GM11168 (cell line): ENCODE measurements around the gene EPHA2.
"Not testable (repeated sequence)": the region's sequence is repeated elsewhere in the genome, so short reads cannot be mapped to it uniquely, and the experiment has no call there.

Experiments used
- in situ Hi-C: fragments of 300-500 bp; cut with MboI; formaldehyde crosslinking; loops from one replicate; pipeline ENCODE4 v1.12.0; 2022; ENCODE audit warnings: low sequenced_read_pairs; ENCODE audit not compliant: unreplicated experiment

The EPHA2 gene

DNA sequence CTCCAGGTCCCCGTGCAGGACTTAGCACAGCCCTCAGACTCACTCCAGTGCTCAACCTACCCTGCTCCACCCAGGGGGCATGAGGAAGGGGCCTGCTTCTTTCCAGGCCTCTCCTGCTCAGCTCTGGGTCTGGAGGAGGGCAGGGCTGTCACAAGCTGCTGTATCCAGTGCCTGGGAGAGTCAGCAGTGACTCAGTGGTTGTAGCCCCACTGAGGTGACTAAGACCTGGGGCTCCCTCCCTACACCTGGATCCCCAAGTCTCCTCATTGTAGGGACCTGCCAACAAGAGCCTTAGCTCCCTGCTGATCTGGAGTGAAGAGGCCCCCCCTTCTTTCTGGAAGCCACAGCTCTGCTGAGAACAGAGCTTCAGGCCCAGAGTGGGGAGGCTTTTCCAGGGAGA, 46.3 kb downstream of the EPHA2 start:
- in situ Hi-C loops: no loop called here

DNA sequence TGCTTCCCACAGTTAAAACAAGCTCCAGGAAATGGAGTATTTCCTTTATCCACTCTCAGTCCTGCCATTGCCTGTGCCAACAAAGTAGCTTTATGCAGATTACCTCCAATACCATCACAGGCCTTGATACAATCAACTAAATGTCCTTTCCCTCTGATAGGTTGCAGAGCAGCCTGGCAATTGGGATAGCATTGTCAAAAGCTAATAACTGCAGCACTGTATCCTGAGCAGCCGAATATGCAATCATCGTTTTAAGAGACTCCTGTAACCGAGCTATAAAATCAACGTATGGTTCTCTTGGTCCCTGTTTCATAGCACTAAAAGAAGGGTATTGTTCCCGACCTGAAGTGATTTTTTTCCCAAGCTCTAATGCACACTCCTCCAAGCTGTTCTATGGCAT, 48.8 kb downstream of the EPHA2 start:
- in situ Hi-C loops: not testable (repeated sequence)

DNA sequence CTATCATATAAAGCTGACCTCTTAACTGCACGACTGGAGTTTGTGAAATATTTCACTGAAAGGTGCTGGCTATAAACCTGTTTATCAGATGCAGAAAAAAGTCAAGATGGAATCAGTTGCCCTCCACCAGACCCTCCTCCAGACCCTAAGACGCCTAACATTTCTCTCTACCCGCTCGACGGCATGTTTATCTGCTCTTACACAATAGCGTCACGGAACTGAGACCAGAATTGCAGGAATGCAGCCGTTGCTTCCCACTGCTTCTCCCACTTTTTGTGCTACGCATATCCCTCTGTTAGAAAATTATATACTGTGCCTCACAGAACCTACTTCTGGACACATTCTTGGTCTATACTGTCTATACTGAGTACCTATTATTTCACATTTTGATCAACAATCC, 54.2 kb downstream of the EPHA2 start:
- in situ Hi-C loops: no loop called here

DNA sequence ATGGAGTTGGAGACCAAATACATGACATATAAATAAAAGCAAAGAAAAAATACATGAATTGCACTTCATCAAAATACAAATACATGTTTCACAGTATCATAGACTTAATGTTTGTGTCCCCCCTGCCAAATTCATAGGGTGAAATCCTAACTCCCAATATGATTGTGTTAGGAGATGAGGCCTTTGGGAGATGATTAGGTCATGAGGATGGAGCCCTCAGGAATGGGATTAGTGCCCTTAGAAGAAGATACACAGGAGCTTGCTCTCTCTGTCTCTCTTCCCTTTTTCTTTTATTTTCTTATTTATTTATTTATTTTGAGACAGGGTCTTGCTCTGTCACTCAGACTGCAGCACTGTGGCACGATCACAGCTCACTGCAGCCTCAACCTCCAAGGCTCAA, 56.5 kb downstream of the EPHA2 start:
- in situ Hi-C loops: loop anchor here (25.0 kb wide), 1 partner anchor 263 kb away; the partner anchor contains the start of genes FBXO42 and SZRD1

DNA sequence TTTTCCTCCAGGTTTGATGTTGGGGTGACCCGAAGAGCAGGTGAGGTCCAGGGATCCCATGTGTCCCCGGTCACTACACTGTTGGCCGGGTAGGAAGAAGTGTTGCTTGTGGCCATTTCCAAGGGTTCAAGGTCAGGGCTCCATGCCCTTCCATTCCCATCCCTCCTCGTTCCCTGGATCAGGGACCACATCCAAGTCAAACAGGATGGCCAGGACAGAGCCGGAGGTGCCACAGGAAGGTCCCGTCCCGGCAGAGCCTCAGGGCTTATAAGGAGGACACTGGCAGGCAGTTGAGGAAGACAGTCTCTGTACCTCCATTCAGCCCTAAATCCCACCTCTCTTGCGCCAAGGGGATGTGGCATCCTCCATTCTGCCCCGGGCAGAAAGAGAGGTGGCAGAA, 60.4 kb downstream of the EPHA2 start:
- in situ Hi-C loops: loop anchor here (25.0 kb wide), 1 partner anchor 267 kb away; the partner anchor contains the start of genes FBXO42 and SZRD1

DNA sequence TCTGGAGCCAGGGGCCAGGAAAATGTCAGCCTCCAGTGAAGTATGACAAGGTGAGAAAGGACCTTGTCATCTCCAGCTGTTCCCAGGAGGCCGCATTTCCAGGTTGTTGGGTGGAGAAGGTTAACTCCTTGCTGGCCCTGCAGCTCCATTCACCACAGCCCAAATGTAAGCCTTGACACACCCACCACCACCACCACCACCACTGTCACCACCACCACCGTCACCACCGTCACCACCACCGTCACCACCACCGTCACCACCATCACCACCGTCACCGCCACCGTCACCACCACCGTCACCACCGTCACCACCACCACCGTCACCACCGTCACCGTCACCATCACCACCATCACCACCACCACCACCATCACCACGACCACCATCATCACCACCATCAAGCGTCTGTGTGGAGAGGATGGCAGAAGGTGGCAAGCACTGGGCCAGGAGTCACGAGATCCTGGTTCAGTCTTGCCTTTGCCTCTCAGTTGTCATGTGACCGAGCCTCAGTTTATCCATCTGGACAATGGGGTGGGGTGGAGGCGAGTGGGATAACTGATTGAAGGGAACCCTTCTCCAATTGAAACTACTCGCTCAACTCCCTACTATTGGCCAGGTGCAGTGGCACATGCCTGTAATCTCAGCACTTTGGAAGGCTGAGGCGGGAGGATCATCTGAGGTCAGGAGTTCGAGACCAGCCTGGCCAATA, 61.3 kb downstream of the EPHA2 start:
- in situ Hi-C loops: loop anchor here (25.0 kb wide), 1 partner anchor 268 kb away; the partner anchor contains the start of genes FBXO42 and SZRD1

DNA sequence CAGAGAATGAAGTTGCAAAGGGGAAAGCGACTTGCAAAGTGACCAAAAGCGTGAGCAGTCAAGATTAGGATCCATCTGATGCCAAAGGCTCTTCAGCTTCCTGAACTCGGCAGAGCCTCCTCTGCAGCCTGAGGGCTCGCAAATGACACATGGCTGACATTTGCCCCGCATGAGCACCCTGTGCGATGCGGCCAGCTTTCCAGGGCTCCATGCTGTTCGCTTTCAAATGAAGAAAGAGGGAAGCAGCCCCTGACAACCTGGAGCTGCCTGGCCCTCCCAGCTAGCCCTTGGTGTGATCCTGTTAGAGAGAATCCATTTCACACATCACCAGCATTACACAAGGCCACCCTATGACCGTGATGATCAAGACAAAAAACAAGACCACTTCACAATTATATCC, 62.3 kb downstream of the EPHA2 start:
- in situ Hi-C loops: loop anchor here (25.0 kb wide), 1 partner anchor 269 kb away; the partner anchor contains the start of genes FBXO42 and SZRD1

DNA sequence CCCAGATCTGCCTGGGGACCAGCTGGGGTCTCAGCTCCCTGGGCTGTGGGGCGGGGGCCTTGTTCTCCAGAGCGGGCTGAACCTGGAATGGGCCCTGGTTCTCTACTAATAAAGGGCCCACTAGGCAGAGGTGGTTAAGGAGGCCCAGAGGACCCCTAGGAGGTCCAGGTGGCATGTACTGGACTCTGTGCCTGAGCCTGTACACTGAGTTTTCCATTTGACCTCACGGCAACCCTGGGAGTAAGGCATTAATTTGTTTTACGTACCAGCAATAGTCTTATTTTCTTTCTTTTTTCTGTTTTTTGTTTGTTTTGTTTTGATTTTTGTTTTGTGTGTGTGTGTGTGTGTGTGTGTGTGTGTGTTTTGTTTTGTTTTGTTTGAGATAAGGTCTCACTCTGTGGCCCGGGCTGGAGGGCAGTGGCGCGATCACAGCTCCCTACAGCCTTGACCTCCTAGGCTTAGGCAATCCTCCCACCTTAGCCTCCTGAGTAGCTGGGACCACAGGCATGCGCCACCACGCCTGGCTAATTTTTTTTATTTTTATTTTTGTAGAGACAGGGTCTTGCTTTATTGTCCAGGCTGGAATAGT, 62.9 kb downstream of the EPHA2 start:
- in situ Hi-C loops: loop anchor here (25.0 kb wide), 1 partner anchor 269 kb away; the partner anchor contains the start of genes FBXO42 and SZRD1

DNA sequence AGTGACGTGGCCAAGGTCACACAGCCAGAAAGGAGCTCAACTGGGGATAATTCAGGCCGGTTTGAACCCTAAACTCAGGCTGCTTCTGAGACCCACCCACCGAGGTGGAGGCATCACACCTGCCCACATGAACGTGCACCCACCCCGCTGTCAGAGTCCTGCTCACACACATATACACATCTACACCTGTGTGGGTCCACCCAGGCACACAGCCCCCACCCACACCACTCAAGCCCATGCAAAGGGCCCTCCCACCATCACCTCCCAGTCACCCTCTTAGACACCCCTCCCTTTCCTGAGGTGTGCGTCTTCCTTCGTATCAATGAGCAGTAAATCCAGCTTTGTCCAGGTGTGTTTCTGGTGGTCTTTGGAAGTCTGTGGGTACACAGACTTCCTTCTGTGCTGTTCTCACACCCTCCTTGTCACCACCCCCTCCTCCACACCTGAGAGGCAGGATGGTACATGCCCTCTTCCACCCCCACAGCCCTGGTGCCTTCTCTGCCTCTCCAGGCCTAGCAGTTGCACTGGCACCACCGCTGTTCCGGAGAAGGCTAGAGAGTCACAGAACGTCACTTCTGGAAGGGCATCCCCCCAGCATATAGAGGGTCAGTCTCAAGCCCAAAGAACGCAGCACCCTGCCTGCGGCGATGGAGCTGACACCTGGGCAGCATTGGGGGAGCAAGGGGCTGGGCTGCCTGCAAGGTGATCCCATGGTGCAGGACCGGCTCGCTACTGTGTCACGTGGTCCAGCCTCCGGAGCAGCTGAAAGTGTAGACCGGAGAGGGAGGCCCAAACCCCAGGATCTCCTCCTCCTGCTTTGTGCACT, 63.6 kb downstream of the EPHA2 start:
- in situ Hi-C loops: loop anchor here (25.0 kb wide), 1 partner anchor 270 kb away; the partner anchor contains the start of genes FBXO42 and SZRD1

DNA sequence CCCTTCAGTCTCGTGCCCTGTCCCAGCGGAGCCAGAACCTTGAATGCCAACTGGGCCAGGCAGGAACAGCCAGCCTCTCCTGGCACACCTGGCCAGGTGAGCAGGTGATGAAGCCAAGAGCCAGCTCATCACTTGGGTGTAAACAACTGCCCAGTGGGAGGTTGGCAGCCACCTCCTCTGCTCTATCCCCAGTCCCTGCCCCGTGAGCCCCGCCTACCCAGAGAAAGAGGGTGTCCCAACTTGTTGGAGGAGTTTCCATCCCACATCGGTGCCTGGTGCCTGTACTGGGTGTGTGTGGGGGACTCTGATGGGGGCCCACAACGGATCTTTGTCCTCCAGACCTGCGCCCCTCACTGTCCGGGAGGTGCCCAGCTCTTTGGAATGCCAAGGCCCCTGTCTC, 64.6 kb downstream of the EPHA2 start:
- in situ Hi-C loops: loop anchor here (25.0 kb wide), 1 partner anchor 271 kb away; the partner anchor contains the start of genes FBXO42 and SZRD1

DNA sequence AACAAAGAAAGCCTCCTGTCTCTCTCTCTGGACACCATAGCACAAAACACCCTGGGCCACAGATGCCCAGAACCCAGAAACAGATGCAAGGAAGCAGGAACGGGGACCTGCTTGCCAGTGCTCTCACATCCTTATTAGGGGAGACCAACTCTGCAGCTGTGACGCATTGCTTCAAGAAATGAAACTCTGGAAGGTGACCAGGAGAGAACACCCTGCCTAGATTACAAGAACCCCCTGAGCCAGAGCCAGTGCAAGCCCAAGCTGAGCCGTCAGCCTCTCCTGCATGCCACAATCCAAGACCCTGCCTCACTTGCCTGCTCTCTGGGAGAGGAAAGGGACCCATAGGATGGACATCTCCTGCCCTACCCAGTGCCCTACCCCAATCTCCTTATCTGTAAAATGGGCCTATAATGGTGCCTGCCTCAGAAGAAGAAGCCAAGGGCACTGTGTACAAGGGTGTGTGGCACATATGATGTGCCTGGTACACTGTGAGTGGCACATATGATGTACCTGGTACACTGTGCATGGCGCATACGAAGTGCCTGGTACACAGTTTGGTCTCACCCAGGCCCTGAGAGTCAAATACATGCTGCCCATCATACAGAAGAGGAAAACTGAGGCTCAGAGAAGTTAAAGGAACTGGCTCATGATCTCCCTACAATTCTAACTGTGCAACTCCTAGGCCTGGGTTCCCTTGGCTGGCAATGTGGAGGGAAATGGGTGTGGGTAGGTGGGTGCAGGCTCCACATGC, 65.6 kb downstream of the EPHA2 start:
- in situ Hi-C loops: loop anchor here (25.0 kb wide), 1 partner anchor 272 kb away; the partner anchor contains the start of genes FBXO42 and SZRD1

DNA sequence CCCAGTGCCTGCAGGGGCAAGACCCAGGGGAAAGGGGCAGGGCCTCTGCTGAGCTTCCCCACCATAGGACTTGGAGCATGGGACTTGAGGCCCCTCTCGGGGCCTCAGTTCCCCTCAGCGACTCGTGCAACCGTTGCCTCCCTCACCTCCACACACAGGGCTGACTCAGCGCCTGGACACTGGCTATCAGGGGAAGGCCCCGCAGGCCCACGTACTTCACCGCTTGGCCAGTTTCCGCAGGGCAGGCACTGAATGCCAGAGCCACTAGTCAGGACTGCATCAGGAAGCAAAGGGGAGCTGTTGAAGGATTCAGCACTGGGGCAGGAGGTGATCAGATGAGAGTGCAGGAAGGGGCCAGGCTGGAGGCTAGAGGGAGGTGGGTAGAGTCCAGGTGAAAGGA, 66.9 kb downstream of the EPHA2 start:
- in situ Hi-C loops: loop anchor here (25.0 kb wide), 1 partner anchor 273 kb away; the partner anchor contains the start of genes FBXO42 and SZRD1

DNA sequence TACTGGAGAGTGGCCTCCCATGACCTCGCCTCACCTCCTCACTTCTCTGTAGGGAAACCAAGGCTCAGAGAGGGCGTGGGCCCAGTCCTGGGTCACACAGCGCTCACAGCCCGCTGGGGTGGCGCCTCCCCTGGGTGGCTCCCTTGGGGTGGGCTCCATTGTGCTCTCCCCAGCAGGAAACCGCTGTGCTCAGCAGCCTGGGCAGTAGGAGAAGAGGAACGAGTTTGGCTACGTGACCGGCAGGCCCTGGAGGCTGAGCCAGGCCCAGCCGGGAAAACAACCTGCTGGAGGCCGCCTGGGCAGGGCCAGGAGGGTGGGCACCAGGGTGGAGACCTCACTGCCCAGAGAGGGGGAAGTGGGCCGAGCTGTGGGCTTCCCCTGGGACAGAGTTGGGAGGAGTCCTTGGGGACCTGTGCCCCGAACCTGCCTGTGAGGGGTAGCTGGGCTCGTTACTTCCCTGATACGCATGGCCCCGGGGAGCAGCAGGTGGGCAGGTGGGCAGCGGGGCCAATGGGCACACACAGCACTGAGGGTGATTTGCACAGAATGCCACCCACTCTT, 67.4 kb downstream of the EPHA2 start:
- in situ Hi-C loops: loop anchor here (25.0 kb wide), 1 partner anchor 274 kb away; the partner anchor contains the start of genes FBXO42 and SZRD1

DNA sequence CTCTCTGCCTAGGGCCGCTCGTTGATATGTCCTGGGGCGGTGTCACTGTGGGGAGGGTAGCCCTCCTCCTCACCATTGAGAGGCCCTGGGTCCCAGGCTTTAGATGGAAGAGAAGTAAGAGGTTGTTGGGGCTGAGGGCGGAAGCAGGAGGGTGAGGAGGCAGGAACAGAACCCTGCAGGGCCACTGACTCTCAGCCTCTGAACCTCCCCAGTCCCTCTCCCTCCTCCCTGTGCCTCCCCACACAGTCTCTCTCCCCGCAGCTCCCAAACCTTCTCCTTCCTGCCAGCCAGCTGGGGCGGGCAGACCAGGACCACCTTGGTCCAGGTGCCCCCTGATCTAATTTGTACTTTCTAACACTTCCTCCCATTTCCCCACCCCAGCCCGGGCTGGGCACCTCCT, 68.1 kb downstream of the EPHA2 start:
- in situ Hi-C loops: loop anchor here (25.0 kb wide), 1 partner anchor 275 kb away; the partner anchor contains the start of genes FBXO42 and SZRD1

DNA sequence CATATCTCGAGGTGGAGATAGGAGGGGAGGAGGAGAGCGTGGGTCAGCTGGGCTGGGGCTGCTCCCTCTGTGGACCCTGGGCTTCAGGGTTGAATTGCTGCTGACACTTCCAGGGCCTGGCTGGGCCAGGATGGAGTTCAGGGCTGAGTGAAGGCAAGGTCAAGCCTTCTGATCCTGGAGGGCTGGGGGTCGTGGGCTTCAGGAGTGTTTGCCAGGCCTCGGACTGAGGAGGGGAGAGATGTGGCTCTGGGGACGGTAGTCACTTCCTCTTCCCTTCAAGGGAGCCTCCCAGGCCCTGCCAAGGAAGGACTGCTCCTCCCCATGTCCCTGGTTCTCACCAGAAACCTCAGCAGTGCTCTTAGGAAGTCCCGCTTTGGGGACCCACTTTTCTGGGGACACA, 70.3 kb downstream of the EPHA2 start:
- in situ Hi-C loops: loop anchor here (25.0 kb wide), 1 partner anchor 277 kb away; the partner anchor contains the start of genes FBXO42 and SZRD1

DNA sequence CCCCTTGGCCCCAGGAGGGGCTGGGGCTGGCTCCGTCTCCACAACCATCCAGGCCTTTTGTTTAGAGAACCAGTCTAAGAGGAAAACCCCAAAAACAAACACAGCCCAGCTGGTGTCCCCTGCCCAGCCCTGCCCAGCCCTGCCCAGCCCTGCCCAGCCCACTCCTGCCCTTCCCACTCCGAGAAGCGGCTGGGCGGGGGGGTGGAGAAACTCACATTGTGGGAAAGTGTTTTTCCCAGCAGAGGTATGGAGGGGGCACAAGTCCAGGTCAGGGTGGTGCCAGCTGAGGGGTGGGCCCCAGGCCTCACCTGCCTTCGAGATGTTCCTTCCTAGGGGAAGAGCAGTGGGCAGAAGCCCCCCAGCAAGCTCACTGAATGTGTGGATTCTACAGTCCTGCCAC, 72.4 kb downstream of the EPHA2 start:
- in situ Hi-C loops: loop anchor here (5.0 to 25.0 kb wide), 2 partner anchors 114 to 279 kb away; partner anchors contain the start of genes FBXO42 and SZRD1

DNA sequence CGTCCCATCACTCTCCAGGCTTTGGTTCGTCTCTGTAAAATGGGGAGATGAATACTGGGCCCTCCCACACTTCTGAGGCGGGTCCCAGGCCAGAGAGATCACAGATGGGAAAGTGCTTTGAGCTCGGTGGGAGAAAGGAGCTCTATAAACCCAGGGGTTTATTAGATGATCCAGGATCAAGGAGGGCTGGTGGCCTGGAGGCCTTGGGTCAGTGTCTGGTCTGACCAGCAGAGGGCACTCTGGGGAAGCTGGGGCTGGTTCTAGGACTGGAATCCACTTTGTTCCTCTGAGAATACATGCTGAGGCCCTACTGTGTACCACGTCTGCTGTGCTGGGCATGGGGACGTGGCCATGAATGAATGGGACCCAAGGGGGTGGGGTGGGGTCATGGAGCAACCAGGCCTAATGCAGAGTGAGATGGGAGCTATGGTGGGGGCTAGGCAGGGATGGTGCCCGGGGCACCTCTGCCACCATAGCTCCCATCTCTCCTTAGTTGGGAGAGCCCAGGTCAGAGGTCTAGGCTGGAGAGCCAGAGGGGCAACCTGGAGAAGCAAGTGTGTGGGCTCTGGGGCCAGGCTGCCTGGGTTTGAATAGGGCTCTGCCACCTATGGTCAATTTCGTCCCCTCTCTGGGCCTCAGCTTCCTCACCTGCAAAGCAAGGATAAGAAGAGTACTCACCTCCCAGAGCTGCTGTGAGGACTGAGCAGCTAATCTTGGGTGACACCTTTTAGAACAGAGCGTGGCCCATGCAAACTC, 73.4 kb downstream of the EPHA2 start:
- in situ Hi-C loops: loop anchor here (5.0 to 25.0 kb wide), 2 partner anchors 115 to 280 kb away; partner anchors contain the start of genes FBXO42 and SZRD1

DNA sequence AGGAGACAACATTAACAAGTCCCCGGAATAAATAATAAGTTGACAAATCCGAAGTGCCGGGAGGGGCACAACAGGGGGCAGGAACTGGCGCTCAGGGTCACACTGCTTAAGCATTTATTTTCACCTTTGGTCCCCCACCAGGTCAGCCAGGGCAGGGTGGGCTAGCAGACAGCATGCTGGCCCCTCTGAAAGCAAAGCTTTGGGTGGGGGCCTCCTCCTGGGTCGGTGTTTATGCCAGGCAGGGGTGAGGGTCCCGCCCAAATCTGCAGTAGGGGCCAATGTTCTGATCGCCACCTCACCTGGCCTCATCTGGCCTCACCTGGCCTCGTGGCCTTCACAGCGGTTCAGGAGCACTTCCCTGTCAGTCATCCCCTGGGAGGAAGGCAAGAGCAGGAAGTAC, 74.2 kb downstream of the EPHA2 start:
- in situ Hi-C loops: loop anchor here (5.0 to 25.0 kb wide), 2 partner anchors 116 to 281 kb away; partner anchors contain the start of genes FBXO42 and SZRD1
